Astrocyte of the hippocampus (primary cell): ENCODE data around the gene ADAR.

Source experiments
- DNase-seq: peaks from one replicate; pipeline ENCODE4 v3.0.0; 2011; ENCODE audit warnings: low read depth, low spot score

ADAR gene

GRCh38 chr1:154557939-154558719 lies 49.9 kb downstream of the ADAR start, which contains the start of gene UBE2Q1:
Gene UBE2Q1 (minus strand): TSS chr1:154558662. CDS start chr1:154558553, 109 bp downstream.
- DNase-seq: peak; percentile 51

- DNase-seq: no peak
Measured at GRCh38 chr1:154557248-154557938, 50.6 kb downstream of the ADAR start.

- peak; percentile 78 for DNase-seq
Measured at GRCh38 chr1:154556422-154556821, 51.6 kb downstream of the ADAR start.

- DNase-seq: no peak
Measured at GRCh38 chr1:154553056-154554030, 54.6 kb downstream of the ADAR start.

- no peak for DNase-seq
Measured at GRCh38 chr1:154552036-154552435, 56.0 kb downstream of the ADAR start.

GRCh38 chr1:154551474-154551873 lies 56.5 kb downstream of the ADAR start:
- no peak for DNase-seq

GRCh38 chr1:154550657-154551056 lies 57.3 kb downstream of the ADAR start:
- DNase-seq: no peak

- no peak for DNase-seq
Measured at GRCh38 chr1:154550070-154550469, 57.9 kb downstream of the ADAR start.

GRCh38 chr1:154549202-154549770 lies 58.7 kb downstream of the ADAR start:
- no peak for DNase-seq

GRCh38 chr1:154548028-154548427 lies 60.0 kb downstream of the ADAR start:
- no peak for DNase-seq

GRCh38 chr1:154547105-154547732 lies 60.8 kb downstream of the ADAR start:
- DNase-seq: no peak

- peak; percentile 78 for DNase-seq
Measured at GRCh38 chr1:154546264-154547063, 61.5 kb downstream of the ADAR start.

- DNase-seq: no peak
Measured at GRCh38 chr1:154541231-154541630, 66.8 kb downstream of the ADAR start.

- no peak for DNase-seq
Measured at GRCh38 chr1:154539486-154540483, 68.2 kb downstream of the ADAR start.

GRCh38 chr1:154536570-154536969 lies 71.4 kb downstream of the ADAR start:
- no peak for DNase-seq

GRCh38 chr1:154533952-154534844 lies 73.8 kb downstream of the ADAR start:
- peak; percentile 53 for DNase-seq
